Measurements from ENCODE around the gene FKBP6. TPM values are rescaled to one million over a fixed set of nuclear protein-coding genes. Genes with fewer than 3 reads are reported as not detected.
"Not testable (repeated sequence)": the region's sequence is repeated elsewhere in the genome, so short reads cannot be mapped to it uniquely, and the experiment has no call there.

The FKBP6 gene
- total and polyA plus RNA-seq, 2 of the 13 experiments (the other 11 are each of a cell fraction or from before 2014, with no cell fraction given): 0.07 to 0.20 TPM

GRCh38 chr7:73373741-73374140 lies 45.8 kb downstream of the FKBP6 start (continued):
- no peak; the same call in 1 of the 2 replicates for TF ChIP-seq GABPA (IDR thresholded peaks at IDR 0.05; ENCODE audit: low read depth, low read length)
- peak; percentile 44; the same call in 1 of the 2 replicates for TF ChIP-seq GABPA (CRISPR knock-in tag; IDR thresholded peaks at IDR 0.05; ENCODE audit: low read depth)
- TF ChIP-seq, protein P1, sequence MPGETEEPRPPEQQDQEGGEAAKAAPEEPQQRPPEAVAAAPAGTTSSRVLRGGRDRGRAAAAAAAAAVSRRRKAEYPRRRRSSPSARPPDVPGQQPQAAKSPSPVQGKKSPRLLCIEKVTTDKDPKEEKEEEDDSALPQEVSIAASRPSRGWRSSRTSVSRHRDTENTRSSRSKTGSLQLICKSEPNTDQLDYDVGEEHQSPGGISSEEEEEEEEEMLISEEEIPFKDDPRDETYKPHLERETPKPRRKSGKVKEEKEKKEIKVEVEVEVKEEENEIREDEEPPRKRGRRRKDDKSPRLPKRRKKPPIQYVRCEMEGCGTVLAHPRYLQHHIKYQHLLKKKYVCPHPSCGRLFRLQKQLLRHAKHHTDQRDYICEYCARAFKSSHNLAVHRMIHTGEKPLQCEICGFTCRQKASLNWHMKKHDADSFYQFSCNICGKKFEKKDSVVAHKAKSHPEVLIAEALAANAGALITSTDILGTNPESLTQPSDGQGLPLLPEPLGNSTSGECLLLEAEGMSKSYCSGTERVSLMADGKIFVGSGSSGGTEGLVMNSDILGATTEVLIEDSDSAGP (CRISPR knock-in tag; IDR thresholded peaks at IDR 0.05; ENCODE audit: borderline replicate concordance): 0 out of 2 replicates have a peak, but pooled peaks have one; percentile 19
- TF ChIP-seq ADNP (CRISPR knock-in tag; IDR thresholded peaks at IDR 0.05): no peak
- TF ChIP-seq, protein P2, sequence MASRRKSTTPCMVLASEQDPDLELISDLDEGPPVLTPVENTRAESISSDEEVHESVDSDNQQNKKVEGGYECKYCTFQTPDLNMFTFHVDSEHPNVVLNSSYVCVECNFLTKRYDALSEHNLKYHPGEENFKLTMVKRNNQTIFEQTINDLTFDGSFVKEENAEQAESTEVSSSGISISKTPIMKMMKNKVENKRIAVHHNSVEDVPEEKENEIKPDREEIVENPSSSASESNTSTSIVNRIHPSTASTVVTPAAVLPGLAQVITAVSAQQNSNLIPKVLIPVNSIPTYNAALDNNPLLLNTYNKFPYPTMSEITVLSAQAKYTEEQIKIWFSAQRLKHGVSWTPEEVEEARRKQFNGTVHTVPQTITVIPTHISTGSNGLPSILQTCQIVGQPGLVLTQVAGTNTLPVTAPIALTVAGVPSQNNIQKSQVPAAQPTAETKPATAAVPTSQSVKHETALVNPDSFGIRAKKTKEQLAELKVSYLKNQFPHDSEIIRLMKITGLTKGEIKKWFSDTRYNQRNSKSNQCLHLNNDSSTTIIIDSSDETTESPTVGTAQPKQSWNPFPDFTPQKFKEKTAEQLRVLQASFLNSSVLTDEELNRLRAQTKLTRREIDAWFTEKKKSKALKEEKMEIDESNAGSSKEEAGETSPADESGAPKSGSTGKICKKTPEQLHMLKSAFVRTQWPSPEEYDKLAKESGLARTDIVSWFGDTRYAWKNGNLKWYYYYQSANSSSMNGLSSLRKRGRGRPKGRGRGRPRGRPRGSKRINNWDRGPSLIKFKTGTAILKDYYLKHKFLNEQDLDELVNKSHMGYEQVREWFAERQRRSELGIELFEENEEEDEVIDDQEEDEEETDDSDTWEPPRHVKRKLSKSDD (CRISPR knock-in tag; IDR thresholded peaks at IDR 0.05; ENCODE audit: low read depth): no peak

DNA sequence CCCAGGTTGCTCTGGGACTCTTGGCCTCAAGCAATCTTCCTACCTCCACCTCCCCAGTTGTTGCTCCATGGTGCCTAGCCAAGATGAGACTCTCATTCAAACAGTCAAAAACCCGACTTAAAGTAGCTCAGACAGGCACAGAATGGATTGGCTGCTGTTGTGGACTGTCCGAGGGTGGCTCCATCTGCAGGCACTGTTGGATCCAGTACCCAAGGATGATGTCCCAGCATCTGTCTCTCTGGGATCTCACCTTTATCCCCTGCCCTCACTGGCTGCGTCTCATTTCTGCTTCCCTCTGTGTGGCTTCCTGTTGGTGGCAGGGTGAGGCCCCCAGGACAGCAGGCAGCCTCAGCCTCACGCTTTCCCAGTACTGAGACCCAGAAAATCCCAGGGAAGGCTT lies 48.3 kb downstream of the FKBP6 start:
- in situ Hi-C loops (cut with HindIII; ENCODE audit: extremely low pct_ligation_motif_present, low pct_unique_long_range_greater_than_20kb); H4K20me1 ChIP-seq (ENCODE audit: insufficient read depth, low read length); H3K27me3 ChIP-seq (ENCODE audit: control insufficient read depth in 1 of 2, insufficient read depth in 2 of 2, low read length in 2 of 2); H3K79me2 ChIP-seq (ENCODE audit: insufficient read depth, low read length); H3K9ac ChIP-seq (ENCODE audit: insufficient read depth, low read depth, low read length); H3K27ac ChIP-seq (ENCODE audit: extremely low read length, insufficient read depth, low read length); CTCF ChIA-PET (ENCODE audit: low intra/inter-chr PET ratio, low total read pairs); H3K36me3 ChIP-seq (replicated peaks in 1 of 2; ENCODE audit: control insufficient read depth in 1 of 2, insufficient read depth in 2 of 2, low read length in 2 of 2); intact Hi-C loops (cut with micrococcal nuclease; ENCODE audit: unreplicated experiment); H3K4me3 ChIP-seq (replicated peaks in 1 of 3; ENCODE audit: insufficient read depth in 1 of 3, low read depth in 2 of 3, low read length in 3 of 3); H2AFZ ChIP-seq (ENCODE audit: low read length); BruUV-seq (replicated peaks); H3K9me3 ChIP-seq (ENCODE audit: low read length); DNase-seq (ENCODE audit: low spot score); FAIRE-seq; H3K4me1 ChIP-seq (ENCODE audit: insufficient read depth, low read length); H3K4me2 ChIP-seq (ENCODE audit: low read depth, low read length); POLR2A ChIA-PET: not testable (repeated sequence)
- WGBS (ENCODE audit: low lambda C conversion rate): 16% methylated on average over 3 of the region's 4 CpGs
- peak; percentile 77 for ATAC-seq
- peak; percentile 21; the same call in 1 of the 2 replicates for TF ChIP-seq STAG1 (CRISPR knock-in tag; IDR thresholded peaks at IDR 0.05)

Measured in HepG2 (cell line).